Forelimb muscle (tissue), 1 donor: ENCODE measurements around the gene RESP18. TPM values are rescaled to one million over a fixed set of nuclear protein-coding genes. Genes with fewer than 3 reads are reported as not detected.
"Not testable (repeated sequence)": the region's sequence is repeated elsewhere in the genome, so short reads cannot be mapped to it uniquely, and the experiment has no call there.

Experiments used
- DNase-seq: peaks from one replicate; pipeline ENCODE4 v3.0.0-alpha.2; 2013; ENCODE audit warnings: low read depth
- polyA plus RNA-seq: library from polyadenylated mRNA; unstranded; fragments of 120-200 nt; gene quantifications from one replicate; pipeline ENCODE4 v1.2.1, GENCODE V29; 2013; ENCODE audit not compliant: insufficient read length

The RESP18 gene
- polyA plus RNA-seq, 1 donor: not detected

DNA sequence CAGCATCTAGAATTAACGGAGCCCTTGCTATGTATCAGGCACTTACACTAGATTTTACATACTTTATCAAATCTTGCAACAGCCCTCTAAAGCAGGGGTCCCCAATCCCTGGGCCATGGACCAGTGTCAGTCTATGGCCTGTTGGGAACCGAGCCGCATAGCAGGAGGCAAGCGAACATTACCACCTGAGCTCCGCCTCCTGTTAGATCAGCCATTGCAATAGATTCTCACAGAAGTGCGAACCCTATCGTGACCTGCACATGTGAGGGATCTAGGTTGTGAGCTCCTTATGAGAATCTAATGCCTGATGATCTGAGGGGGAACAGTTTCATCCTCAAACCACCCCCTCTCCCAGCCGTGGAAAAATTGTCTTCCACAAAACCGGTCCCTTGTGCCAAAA is 39.9 kb downstream of the RESP18 start:
- no peak for DNase-seq

DNA sequence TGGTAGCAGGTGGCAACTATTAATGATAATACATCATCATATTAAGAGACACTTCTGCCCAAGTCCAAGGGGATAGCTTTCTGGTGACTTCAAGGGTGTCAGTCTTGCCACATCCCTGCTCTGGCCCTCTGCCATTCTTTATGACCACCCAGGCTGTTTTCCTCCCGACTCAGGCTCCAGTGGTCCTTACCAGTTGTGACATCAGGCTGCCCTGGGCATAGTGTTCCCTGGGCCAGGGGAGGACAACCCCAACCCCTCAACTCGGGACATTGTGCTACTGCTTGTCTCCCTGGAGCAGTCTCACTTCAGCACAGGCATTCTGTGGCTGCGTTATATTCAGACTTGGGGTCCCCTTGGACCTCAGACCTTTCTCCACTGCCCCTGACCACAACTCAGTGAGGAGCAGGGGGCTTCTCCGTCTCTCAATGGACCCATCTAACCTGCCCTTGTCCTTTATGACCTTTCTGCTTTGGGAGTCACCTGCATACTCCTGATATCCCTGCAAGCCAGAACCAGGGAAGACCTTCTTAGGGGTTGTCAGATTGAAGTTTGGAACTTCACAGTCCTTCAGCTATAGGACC is 40.5 kb downstream of the RESP18 start:
- DNase-seq: no peak

DNA sequence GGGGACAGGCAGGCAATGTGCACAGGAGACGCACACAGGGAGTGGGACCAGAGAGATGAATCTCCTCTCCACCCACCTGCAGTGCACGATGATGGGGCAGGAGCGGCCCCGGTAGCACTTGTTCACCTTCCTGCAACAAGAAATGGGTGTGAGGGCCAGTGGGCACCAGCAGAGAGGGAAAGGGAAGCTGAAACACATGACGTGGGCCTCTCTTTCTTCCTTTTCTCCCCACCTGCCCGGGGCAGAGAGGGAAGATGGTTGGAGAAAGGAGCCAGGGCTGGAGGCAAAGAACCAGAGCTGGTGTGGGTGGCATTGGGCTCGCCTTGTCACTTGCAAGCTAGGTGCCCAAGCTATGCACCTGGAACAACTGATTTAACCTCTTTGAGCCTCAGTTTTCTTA is 41.1 kb downstream of the RESP18 start:
- no peak for DNase-seq

DNA sequence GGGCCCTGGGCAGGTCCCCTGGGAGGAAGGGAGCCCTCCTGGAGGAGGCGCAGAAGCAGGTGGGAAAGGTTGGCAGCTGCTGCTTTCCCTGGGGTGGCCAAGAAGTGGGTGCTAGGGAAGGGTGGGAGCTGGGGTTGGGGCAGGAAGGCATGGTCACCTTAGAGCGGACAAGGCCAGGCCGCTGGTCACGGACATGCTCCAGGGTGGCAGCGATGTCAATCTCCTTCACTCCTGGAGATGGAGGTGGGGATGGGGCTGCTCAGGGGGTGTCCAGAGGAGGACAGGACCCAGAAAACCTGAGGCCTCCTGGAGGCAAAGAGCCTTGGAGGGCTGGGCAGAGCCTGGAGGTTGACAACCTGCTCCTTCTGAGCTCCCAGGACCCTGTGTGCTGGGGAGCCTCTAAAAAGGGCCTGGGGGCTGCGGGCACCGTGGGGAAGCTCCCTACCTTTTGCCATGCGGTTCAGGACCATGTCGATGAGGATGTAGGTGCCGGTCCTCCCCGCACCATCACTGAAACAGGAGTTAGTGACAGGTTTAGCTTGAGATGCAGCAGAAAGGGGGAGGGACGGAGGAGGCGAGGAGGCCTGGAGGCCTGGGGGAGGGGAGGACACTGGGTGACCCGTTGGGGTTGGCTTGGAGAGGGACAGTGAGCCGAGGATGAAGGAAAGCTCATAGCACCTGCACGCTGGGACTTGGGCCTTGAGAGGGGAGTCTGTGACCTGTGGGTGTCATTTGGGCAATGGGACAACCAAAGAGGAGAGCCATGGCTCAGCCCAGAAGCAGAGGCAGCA is 42.0 kb downstream of the RESP18 start:
- DNase-seq: no peak

DNA sequence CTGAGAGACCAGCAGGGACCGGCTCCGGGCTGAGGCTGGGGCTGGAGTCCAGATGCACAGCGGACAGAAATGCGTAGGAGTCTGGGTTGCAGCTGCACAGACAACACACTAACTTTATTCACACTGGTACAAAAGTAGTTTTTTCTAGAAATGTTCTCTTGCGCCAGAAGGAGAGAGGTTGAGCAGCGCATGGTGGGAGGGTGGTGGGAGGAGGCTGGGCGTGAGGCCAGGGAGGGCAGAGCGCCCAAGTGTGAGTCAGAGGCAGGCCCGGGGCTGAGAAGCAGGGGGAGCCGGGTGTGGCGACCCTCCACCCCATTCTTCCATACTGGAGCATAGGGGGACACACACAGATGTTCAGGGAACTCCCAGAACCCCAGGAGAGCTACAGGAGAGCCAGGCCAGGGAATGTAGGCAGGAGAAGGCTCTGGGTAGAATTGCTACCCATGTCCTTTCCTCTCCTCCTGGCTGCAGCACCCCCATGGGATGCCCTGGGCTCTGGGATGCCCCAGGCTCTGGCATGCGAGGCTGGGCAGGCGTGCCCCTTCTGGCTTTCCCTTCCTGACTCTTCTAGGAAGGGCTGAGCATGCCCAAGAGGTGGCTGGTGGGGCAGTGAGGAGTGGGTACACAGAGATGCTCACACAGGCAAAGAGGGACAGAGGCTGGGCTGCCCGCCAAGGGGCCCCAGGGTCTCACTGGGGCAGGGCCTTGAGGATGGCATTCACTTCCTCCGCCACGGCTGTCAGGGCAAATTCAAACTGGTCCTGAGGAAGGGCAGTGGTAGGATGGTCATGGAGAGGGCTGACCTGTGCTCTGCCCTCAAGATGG is 42.8 kb downstream of the RESP18 start:
- DNase-seq: peak; percentile 75

DNA sequence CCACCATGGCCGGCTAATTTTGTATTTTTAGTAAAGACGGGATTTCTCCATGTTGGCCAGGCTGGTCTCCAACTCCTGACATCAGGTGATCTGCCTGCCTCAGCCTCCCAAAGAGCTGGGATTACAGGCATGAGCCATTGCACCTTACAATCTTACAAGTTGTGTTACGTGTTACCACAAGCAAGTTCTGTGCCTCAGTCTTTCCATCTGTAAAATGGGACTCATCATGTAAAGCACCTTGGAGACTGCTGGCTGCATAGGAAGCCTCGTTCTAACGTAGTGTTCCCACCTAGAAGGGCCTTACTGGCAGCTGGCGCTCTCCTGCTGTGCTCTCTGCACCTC is 43.4 kb downstream of the RESP18 start:
- DNase-seq: no peak

DNA sequence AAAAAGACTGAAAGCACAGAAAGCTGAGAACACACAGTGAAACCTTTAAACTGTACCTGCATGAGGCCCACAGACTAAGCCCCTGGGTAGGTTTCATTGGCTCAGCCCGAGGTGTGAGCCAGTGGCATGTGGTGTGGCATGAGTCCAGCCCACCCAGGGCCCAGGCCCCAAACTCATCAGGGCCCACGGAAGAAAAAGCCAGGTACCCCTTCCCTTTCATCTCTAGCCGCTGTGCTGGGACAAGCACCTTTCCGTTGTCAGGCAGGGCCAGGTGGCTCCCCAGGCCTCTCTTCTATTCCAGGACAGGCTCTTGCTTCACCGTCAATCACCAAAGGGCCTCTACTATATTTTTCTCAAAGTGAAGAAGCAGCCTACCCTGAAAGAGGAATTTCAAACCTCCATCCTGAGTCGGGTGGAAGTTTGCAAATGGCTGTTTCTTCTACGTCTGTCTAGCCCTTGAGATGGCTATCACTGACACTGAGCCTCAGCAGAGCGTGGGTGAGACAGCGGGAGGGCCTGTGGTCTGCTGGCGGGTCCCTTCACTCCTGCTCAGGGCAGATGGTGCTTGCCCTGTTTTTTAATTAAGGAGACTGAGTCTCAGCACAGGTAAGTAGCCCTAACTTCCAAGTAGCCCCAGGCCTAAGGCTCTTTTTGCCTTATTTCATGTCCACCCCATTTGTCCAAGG is 44.8 kb downstream of the RESP18 start:
- DNase-seq: no peak

DNA sequence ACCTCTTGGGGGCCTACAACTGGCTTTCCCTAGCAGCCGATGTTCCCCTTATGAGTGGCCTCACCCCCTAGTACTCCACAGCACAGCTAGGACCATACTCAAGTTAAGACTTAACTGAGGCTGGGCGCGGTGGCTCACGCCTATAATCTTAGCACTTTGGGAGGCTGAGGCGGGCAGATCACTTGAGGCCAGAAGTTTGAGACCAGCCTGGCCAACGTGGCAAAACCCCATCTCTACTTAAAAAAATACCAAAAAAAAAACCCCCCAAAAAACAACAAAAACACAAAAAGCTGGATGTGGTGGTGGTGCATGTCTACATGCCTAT is 45.5 kb downstream of the RESP18 start:
- DNase-seq: not testable (repeated sequence)

DNA sequence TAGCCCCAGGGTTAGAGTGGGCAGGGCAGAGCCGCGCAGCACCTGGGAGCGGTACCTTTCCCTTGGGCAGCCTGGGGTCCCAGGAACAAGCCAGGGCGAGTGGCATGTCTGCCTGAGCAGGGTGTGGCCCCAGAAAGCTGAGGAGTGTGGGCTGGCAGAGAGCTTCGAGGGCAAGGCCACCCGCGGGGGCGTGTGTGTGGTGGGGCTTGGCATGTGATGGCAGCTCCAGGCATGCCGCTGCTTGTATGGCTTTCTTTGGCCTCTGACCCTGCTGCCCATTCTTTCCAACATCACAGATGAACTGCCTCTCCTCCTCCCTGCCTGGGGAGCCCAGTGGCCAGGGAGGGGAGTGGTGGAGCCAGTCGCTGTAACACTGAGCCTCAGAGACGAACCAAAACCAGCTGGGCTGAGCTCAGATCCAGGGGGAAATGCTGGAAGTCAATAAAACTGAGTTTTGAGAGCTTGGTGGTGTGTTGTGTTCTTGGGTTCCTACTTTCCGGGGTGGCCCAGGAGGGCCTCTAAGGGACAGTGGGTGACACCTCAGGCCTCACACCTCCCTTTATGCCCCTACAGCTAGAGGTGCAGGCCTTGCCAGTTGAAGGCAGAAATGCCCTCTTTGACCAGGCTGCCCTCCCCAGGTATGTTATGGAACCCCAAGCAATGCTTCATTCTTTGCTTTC is 46.0 kb downstream of the RESP18 start:
- no peak for DNase-seq

DNA sequence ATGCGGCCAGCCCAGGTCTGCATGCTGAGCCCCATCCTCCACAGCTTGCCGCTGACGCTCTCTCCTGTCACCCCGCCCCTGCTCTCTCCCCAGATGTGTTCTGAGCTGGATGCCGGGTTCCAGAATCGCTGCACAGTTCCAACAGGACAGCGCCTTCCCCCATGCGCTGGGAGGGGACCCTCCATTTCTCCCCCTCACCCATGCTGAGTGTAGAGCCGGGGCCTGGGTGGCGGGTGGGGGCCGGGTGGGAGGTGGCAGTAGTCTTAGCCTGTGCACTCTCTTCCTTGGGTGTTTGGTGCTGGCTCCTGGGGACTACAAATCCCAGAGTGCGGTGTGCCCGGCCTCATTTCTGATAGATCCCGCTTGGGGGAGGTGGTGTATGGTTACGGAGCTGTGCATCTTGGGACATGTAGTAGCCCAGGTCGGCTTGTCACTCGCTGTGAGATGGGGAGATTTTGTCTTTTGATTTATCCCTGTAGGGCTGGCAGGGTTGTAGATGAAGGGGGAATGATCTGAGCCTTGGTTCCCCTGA is 46.6 kb downstream of the RESP18 start:
- no peak for DNase-seq

DNA sequence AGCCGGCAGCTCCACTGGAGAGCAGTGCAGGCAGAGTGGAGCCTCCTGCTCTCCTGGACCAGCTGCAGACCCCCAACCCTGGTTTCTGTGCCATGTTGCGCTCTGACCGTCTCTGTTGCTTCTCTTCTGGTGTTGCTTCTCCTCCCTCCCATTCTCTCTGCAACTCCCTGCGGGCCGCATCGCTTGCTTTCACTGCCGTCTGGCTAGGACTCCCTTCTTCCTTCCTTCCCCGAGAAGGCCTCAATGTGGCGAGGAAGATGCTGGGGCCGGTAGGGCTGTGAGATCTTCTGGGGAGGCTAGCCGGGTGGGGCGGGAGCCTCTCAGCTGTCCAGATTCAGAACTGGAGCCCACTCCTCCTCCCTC is 47.2 kb downstream of the RESP18 start:
- no peak for DNase-seq

DNA sequence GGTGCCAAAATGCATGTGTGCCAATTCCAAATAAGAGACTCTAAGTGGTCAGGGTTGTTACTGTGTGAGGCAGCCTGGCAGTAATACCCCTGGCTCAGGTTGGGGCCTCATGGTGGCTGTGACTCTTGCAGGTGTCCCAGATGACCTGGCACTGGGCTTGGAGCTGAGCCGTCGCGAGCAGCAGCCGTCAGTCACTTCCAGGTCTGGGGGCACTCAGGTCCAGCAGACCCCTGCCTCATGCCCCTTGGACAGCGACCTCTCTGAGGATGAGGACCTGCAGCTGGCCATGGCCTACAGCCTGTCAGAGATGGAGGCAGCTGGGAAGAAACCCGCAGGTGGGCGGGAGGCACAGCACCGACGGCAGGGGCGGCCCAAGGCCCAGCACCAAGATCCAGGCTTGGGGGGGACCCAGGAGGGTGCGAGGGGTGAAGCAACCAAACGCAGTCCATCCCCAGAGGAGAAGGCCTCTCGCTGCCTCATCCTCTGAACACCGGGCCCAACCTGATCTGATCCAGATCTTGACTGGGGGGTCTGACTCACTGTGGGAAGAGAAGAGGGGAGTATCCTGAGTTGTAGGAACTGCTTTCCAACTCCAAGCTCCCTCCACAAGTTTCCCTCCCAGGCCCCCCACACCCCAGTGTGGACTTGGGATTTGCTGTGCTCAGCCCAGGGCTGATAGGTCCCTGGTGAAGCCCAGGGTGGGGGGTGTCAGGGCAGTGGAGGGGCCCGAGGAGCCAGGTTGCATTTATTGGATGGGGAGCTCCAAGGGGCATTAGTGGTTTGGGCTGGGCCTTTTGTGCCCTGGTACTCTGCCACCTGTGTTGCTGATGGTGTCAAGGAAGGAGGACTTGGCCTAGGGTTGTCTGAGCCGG is 47.8 kb downstream of the RESP18 start:
- DNase-seq: no peak

DNA sequence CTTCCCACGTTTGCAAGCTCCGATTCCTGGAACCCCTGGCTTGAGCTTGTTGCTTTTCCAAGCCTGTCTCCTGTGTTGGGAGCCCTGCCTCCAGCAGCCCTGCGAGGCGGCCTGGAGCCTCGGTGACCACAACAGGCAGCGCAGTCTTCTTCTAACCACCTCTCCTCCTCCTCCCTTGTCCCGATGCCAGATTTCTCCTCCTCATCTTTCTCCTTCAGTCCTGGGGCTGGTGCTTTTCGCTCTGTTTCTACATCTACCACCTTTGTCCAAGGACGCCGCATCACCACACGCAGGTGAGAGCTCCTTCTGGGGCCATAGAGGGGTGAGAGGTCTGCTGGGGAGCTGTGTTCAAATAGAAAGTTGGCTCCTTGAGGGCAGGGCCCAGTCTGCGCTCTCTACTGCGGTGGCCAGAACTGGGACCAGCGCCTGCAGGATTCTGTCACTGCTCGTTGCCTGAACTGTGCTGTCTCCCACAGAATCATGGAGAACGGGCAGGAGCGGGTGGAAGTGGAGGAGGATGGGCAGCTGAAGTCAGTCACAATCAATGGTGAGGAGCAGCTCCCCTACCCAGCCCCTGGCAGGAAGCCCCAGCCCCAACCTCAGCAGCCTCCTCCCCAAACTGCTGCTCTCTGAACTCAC is 49.5 kb downstream of the RESP18 start:
- DNase-seq: no peak

DNA sequence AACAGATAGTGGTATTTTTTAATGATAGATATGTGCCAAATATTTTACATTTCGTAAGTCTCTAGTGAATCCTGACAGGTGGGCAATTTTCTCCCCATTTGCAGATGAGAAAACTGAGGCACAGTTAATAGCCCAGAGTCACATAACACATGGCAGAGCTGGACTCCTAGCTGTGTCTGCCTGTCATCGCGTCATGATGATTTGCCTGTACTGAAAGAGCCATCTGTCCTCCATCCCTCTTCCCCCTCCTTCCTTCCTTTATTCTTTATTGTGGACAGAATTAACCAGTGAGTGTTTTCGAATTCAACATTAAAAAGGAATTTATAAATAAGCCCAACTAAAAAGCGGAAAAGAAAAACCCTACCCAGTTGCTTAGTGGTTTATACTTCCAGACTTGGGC is 50.2 kb downstream of the RESP18 start:
- DNase-seq: no peak

DNA sequence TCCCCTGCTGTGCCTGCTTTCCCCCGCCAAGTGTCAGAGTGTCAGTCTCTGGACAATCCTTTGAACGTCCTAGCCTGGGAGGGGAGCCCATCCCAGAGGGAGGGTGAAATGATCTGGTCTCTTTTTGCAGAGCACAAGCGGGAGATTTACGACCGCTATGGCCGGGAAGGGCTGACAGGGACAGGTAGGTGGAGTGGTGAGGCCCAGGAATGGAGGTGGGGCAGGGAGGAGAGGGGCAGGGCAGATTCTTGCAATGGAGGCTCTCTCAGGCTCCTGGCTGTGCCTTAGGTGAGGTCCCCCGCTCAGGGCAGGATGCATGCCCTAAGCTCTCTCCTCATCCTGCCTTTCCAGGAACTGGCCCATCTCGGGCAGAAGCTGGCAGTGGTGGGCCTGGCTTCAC is 51.0 kb downstream of the RESP18 start:
- DNase-seq: no peak

DNA sequence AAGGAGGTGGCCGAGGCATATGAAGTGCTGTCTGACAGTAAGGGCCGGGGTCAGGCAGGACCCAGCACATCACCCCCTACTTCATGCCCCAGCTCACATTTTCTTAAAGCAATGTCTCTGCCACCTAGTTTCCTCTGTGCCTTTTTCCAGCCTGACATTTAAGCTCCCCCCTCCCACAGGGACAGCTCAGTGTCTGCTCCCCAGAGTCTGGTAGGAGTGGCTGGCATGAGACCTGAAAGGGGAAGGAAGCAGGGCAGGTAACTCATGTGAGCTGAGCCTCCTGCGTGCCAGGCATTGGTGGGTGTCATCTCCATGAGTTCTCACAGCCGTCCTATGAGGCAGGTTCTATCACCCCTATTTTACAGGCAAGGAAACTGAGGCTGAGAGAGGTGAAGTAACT is 51.9 kb downstream of the RESP18 start:
- DNase-seq: no peak

DNA sequence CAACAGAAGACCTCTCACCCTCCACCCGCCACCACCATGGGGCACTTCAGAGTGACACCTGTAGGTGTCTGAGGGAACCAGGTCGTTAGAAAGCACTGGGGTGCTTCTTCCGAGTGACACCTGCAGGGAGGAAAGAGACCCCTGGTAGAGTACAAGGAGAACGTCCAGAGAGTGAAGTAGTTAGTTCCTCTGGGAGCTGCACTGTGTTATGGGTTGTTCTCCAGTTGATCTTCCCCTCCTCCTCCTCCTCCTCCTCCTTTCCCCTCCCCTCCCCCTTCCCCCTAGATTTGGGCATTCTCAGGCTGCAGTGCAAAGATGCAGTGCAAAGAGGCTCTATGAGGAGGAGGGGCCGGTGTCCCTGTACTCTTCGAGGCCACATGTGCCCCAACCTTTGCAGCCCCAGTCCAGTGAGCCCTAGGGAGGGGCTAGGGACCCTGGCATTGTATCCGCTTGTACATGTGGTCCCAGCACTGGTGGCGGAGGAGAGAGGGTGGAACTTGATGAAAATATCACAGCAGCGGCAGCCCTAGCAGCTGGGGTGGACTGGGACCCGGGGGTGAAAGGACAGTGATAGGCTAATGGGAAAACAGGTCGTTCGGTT is 52.5 kb downstream of the RESP18 start:
- DNase-seq: no peak

DNA sequence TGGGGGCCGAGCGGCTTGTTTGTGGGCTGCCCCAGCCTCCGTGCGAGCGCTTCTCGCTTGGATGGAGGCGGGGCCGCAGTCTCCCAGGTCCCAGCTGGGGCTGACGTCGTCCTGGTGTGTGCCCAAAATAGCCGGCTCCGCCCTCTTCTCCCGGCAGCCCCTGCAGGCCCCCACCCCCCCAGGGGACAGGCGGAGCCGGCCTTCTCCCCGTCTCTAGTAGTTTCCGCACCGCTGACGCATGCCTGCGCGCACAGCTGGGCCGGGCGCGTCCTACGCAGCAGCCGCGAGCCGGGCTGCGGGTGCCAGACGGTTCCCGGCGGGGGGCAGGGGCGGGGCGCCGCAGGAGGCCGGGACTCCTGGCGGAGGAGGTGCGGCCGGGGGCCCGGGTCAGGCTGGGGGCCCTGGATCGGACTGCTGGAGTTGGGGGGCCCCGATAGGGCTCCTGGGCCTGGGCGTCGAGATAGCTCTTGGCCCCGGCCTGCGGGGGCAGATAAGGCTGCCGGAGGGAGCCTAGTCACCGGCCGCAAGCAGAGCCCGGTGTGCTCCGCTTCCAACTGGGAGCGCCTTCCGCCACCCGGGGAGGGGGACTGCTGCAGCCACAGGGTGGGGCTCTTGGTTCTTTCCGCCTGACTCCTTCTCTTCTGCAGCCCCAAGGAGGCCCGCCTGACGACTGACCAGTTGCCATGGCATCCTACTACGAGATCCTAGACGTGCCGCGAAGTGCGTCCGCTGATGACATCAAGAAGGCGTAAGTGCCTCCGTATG is 53.2 kb downstream of the RESP18 start, which contains the start of gene DNAJB2:
TSS of gene DNAJB2 (plus strand) at position 216 of the 765 bp plus-strand sequence. CDS start at position 684, 468 bp downstream.
- peak; percentile 94 for DNase-seq

DNA sequence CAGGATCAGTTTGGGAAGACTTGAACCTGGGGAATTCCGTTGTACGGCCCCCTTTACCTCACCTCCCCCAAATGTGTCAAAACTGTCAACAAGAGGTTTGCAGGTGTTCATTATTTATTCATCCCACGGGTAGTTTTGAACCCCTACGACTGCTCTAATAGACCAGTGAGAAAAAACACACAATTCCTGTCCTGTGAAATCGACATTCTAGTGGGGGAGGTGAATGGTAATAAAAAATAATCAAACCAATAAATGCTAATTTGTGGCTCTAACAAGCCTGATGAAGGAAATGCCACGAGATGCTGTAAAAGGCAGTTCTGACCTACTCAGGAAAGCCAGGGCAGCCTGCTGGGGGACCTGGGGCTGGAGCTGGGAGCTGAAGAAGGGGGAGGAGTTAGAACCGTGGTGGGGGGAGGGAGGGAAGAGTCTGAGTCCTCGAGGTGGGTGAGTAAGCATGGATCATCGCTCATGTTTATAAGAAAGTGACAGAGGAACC is 53.8 kb downstream of the RESP18 start:
- no peak for DNase-seq
